DMS 273 treated with DMSO at 0.1 percent for 48 hours (cell line): Measurements from ENCODE around the gene PALS1.
"Not testable (repeated sequence)": the region's sequence is repeated elsewhere in the genome, so short reads cannot be mapped to it uniquely, and the experiment has no call there.

Experiments
- DNase-seq: peaks from one replicate; lab custom pipeline; 2025; lab: John Stamatoyannopoulos, UW

The PALS1 gene

DNA sequence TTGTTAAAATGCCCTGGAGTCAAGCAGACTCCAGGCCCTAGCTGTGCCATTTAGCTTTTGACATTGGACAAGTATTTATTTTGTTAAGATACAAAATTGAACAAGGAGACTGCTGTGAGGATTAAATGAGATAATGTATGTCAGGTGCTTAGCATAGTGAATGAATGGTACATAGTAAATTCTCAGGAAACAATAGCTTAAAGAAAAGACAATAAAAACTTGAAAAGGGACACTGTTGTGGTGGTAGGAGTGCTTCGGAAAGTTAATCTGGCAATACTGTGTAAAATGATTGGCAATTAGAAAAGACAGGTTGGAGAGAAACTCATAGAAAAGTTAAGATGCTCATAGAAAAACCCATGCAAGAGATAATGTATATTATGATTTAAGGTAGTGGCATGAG lies 19.7 kb downstream of the PALS1 start:
- no peak for DNase-seq

DNA sequence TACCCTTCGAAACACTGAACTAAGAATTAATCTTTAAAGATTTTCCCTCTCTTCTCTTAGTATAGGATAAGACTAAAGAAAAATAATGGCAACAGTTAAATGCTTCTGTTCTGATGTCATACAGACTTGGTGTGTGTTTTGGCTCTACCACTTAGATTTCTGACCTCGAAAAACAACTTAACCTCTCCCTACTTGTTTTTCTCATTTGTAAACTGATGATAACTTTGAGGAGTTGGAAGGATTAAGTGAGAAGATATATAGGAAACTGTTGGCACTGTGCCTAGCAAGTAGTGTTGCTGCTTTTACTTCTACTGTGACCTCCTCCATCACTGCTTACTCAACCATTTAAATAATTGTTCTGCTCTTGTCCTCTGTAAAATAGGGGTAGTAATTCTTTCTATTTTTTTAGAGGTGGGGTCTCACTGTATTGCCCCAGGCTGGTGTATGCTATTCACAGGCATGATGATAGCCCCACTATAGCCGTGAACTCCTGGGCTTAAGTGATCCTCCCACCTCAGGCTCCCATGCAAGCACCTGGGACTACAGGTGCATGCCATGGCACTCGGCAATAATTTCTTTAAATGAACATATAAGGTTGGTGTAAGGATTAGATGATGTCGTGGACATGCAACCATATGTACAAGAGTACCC lies 22.4 kb downstream of the PALS1 start:
- no peak for DNase-seq

DNA sequence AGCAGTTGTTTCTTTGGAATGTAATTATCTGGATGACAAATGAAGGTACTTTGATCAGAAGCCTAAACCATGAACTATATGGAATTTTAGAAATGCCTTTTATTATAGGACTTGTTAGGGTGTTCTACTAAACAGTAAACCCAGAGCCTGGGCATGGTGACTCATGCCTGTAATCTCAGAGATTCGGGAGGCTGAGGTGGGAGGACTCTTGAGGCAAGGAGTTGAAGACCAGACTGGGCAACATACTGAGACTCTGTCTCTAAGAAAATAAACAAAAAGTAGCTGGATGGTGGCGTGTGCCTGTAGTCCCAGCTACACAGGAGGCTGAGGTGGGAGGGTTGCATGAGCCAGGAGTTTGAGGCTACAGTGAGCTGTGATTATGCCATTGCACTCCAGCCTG lies 23.9 kb downstream of the PALS1 start:
- DNase-seq: no peak

DNA sequence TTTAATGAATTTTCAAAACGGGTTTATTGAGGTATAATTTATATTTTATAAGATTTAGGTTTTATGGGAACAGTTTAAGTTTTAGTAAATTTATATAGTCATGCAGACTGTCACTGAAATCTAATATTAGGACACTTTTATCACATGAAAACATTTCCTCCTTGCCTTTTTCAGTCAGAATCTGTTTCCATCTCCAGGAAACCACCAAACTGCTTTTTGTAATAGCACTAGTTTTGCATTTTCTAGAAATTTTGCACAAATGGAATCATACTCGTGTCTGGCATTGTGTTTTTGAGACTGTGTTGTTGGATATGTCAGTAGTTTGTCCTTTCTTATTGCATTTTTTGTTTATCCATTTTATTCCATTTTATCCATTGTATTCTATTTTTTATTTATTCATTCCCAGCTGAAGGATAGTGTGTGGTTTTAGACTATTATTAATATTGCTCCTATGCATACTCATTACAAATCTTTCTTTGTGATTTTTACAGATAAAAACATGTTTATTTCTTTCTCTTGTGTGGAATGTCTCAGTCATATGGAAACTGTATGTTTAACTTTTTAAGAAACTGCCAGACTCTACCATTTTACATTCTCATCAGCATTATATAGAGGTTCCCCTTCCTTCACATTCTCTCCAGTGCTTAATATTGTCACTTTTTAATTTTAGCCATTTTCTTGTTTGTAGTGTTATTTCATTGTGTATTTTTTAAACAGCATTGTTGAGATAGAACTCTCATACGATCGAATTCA lies 26.5 kb downstream of the PALS1 start:
- no peak for DNase-seq

DNA sequence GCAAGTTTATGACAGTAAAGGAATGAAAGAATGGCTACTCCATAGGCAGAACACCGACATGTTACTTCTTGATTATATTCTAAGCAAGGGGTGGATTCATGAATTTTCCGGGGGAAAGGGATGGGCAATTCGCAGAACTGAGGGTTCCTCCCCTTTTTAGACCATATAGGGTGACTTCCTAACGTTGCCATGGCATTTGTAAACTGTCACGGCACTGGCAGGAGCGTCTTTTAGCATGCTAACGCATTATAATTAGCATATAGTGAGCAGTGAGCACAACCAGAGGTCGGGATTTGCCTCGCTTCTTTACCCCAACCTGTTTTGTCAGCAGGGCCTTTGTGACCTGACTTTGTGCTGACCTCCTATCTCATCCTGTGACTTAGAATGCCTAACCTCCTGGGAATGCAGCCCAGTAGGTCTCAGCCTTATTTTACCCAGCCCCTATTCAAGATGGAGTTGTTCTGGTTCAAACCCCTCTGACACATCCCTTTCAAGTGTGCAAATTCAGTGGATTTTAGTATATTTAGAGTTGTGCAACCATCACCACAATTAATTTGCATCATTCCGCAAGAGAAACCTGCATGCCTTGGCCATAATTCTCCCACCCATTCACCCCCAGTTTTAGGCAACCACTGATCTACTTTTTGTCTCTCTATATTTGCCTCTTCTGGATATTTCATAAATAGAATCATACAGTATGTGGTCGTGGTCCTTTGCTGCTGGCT lies 27.4 kb downstream of the PALS1 start:
- no peak for DNase-seq

DNA sequence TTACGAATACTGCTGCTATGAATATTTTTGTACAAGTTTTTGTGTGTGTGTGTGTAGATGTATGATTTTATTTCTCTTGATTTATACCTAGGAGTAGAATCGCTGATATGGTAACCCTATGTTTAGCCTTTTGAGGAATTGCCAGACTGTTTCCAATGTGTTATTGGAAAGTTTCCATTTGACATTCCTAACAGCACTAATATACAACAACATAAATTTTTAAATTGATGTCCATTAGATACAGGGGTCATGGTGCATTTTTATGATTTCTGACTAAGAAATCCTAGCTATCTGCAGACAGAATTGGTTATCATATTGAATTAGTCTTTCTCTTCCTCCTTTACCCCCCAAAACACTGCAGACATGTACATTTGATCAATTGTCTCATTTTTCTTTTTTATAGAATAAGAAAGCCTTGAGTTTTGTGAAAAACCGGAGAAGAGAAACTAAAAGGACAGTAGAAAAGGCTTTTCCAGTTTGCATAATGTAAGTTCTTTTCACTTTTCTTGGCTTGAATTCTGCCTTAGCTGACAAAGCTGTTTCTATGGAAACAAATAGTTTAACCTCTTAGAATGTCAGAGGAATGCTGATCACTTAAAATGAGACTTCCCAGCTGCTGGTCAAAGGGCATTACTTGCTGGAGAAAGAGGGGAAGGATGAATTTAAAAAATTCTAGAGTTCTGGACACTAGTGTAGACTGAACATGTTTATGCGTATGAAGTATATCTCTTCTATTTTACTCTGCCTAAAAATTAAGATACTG lies 28.2 kb downstream of the PALS1 start:
- no peak for DNase-seq

DNA sequence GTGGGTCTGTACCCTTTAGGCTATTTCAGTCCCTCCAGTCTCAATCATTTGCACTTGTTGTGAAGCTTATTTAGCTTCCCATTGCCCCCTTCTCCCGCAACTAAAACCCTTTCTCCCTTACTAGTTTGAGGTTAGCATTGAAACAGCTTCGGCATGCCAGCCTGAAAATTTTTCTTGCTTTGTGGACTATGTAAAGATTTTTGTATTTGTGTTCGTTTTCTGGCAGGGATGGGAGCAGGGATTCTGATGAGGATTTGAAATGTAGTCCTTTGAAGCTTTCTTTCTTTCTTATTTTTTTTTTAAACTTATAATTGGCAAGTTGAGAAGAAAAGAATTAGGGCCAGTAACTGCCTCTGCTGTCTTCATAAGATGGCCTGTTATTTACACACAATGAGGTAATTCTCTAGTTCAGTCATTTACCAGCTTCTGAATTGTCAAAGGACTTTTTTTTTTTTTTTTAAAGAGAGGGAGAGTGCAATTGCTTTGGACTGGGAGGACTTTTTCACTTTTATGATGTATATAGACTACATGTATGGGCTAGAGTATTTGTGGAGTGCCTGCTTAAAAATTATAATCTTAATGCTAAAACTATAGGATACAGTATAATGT lies 29.0 kb downstream of the PALS1 start:
- no peak for DNase-seq

DNA sequence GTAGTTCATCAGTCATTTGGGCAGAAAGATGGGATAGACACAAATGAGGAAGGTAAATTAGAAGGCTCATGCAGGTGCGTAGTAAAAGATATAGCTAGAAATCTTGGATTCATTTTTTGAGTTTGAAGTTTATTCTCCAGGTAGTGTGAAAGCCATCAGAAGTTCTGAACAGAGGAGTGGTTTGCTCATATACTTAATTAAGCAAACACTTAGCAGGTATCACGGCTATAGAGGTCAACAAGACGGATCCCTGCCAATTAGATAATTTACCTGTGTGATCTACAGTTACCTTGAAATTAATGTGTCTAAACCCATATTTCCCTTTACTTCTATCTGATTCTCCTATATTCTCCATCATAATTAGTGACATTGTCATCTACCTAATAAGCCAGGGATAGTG lies 29.7 kb downstream of the PALS1 start:
- DNase-seq: no peak

DNA sequence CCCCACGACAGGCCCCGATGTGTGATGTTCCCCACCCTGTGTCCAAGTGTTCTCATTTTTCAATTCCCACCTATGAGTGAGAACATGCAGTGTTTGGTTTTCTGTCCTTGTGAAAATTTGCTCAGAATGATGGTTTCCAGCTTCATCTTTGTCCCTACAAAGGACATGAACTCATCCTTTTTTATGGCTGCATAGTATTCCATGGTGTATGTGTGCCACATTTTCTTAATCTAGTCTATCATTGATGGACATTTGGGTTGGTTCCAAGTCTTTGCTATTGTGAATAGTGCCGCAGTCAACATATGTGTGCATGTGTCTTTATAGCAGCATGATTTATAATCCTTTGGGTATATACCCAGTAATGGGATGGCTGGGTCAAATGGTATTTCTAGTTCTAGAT lies 32.0 kb downstream of the PALS1 start:
- not testable (repeated sequence) for DNase-seq

DNA sequence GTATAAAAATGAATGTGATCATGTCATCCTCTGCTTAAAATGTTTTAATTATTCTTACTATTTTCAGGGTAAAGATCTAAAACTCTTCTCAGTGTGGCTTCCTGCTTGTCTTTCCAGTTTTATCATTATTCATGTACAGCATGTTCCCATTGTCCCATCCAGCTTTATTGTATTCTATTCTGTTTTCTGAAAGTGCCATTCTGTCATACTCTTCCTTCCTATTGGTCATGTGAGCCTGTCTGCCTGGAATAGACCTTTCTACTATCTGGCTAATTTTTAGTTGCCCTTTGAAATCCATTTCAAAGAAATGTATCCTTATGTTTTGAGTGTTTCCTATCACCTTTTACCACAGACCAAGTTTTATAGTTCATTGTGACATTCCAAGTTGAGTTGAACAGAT lies 34.9 kb downstream of the PALS1 start:
- DNase-seq: no peak

DNA sequence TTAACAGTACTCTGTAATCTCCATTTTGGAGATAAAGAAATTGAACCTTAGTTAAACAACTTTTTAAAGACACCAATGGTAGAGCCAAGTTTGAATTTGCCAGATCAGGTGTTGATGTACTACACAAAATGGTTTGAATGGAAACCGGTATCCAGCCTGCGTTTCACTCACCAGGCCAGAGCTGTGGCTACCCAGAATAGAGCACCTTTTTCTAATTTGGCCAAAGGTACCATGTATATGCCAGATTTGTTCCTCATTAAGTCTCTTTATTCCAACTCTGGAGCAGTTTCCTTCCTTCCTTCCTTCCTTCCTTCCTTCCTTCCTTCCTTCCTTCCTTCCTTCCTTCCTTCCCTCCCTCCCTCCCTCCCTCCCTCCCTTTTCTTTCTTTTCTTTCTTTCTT lies 39.3 kb downstream of the PALS1 start:
- no peak for DNase-seq

DNA sequence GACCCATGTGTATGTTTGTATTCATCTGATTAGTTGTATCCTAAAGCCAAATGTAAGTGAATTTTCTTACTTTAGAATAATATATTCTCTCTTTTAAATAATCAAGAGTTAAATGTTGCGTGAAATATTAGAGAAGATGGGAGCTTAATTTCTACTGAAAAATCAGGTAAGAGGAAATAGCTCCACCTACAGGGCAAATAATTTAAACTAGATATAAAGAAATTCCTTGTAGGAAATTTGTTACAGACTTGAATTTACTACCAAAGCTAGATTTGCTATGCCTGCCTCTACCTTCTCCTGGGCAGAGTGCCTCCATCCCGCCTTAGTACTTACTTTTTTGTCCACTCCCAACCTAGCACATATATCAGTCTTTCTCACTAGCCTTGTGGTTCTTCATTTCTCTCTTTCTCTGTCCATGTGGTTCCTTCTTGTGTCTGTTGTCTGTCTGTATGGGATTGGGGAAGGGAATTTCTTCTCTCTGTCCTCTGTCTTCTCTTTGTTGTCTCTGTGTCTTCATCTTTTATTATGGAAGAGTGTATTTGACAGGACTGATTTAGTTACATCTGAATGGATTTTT lies 44.7 kb downstream of the PALS1 start:
- DNase-seq: peak; percentile 42
